Stomach smooth muscle (tissue), 2 donors: Measurements from ENCODE around the gene CBL.

Experiments
- H3K27ac ChIP-seq: one replicate; pipeline ENCODE4 v1.7.0; 2013; ENCODE audit warnings: mild to moderate bottlenecking, low read length, inconsistent platforms
- H3K27me3 ChIP-seq, 2 donors: one replicate each; pipeline ENCODE4 v1.7.0; 2013; ENCODE audit warnings: low read length in 2 of 2; ENCODE audit not compliant: insufficient read depth in 2 of 2, control insufficient read depth in 1 of 2
- H3K36me3 ChIP-seq, 2 donors: one replicate each; pipeline ENCODE4 v1.7.0; 2013; ENCODE audit warnings: low read length in 2 of 2; ENCODE audit not compliant: control insufficient read depth in 2 of 2, insufficient read depth in 2 of 2
- H3K4me1 ChIP-seq: one replicate; pipeline ENCODE4 v1.7.0; 2013; ENCODE audit warnings: low read length; ENCODE audit not compliant: control insufficient read depth, insufficient read depth
- H3K4me3 ChIP-seq, 2 donors: one replicate each; pipeline ENCODE4 v1.7.0; 2013; ENCODE audit warnings: low read length in 2 of 2
- H3K9ac ChIP-seq, 2 donors: one replicate each; pipeline ENCODE4 v1.7.0; 2013; ENCODE audit warnings: low read length in 2 of 2, mild to moderate bottlenecking in 1 of 2
- H3K9me3 ChIP-seq, 2 donors: one replicate each; pipeline ENCODE4 v1.7.0; 2013; ENCODE audit warnings: low read length in 2 of 2; ENCODE audit not compliant: control insufficient read depth in 2 of 2
- donor health status: healthy.
- donor health status: Pancreatic carcinoma.

CBL gene

GRCh38 chr11:119298726-119299125 lies 92.6 kb downstream of the CBL start:
- H3K4me1 ChIP-seq, result peaks cover 38% of the 10 kb centered on the region
- peaks cover 18 to 29% of the 10 kb centered on the region in 2 donors for H3K36me3 ChIP-seq
- H3K27ac ChIP-seq, result peak overlapping the region; percentile 77
- no peaks in the 10 kb centered on the region for H3K27me3 ChIP-seq
- H3K9me3 ChIP-seq, result no peaks in the 10 kb centered on the region
- H3K4me3 ChIP-seq, result no peak overlapping the region
- no peak overlapping the region for H3K9ac ChIP-seq

DNA sequence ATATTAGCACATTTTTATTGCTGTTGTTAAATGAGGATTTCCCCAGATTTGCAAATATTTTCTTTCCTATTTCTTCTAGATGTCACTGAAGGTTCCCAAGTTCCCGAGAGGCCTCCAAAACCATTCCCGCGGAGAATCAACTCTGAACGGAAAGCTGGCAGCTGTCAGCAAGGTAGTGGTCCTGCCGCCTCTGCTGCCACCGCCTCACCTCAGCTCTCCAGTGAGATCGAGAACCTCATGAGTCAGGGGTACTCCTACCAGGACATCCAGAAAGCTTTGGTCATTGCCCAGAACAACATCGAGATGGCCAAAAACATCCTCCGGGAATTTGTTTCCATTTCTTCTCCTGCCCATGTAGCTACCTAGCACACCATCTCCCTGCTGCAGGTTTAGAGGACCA lies 93.3 kb downstream of the CBL start:
- H3K9me3 ChIP-seq, result no peaks in the 10 kb centered on the region
- H3K27ac ChIP-seq, result peak overlapping the region; percentile 77
- H3K4me1 ChIP-seq, result peaks cover 38% of the 10 kb centered on the region
- H3K27me3 ChIP-seq, result no peaks in the 10 kb centered on the region
- peaks cover 23 to 31% of the 10 kb centered on the region in 2 donors for H3K36me3 ChIP-seq
- H3K4me3 ChIP-seq, result no peak overlapping the region
- H3K9ac ChIP-seq, result no peak overlapping the region

GRCh38 chr11:119300198-119300964 lies 94.2 kb downstream of the CBL start:
- no peak overlapping the region for H3K4me3 ChIP-seq
- H3K27ac ChIP-seq, result peak overlapping the region; percentile 77
- H3K9me3 ChIP-seq, result no peaks in the 10 kb centered on the region
- H3K9ac ChIP-seq, result no peak overlapping the region
- no peaks in the 10 kb centered on the region for H3K27me3 ChIP-seq
- H3K4me1 ChIP-seq, result peaks cover 41% of the 10 kb centered on the region
- peaks cover 23 to 35% of the 10 kb centered on the region in 2 donors for H3K36me3 ChIP-seq

GRCh38 chr11:119303227-119303718 lies 97.1 kb downstream of the CBL start:
- no peaks in the 10 kb centered on the region for H3K9me3 ChIP-seq
- H3K4me3 ChIP-seq, result no peak overlapping the region
- H3K9ac ChIP-seq, result no peak overlapping the region
- H3K36me3 ChIP-seq, result peaks cover 22 to 31% of the 10 kb centered on the region in 2 donors
- no peaks in the 10 kb centered on the region for H3K27me3 ChIP-seq
- peaks cover 54% of the 10 kb centered on the region for H3K4me1 ChIP-seq
- no peak overlapping the region for H3K27ac ChIP-seq

DNA sequence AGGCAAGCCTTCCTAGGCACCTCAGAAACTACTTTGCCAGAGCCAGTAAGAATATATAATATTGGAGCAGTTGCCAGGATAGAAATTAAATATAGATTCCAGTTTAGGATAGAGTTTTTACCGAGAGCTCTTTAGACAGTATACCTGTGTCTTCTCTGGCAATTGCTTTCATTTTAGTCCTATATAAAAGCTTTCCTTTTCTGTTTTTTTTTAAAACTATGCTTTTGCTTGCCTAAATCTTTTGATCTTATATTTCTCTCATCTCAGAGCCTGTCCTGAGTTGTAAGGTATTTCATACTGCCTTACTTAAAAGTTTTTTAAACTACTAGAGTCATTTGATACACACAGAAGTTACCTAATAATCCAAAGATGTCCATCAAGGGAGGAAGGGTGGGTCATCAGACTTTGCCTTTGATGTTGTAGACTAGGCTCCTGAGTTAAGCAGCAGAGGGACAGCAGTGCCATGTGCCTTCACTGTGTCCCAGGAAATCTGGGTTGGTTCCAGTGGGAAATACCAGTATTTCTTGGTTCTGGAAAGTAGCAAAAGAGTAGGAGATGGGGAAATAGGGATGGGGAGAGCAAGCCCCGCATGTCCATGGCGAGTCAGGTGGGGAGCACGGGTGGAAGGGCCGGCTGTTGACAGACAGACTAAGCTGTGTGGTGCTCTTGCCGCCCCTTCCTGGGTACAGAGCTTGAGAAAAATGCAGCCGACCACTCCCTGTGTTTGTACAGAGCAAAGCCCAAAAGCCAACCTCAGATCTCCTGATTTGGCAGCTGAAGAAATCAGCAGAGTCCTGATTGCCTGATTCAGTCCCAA lies 99.6 kb downstream of the CBL start:
- Histone ChIP-seq H3K36me3 (peaks cover 39 to 40% of the 10 kb centered on the region in 2 donors), H3K4me3 (no peak overlapping the region), H3K9ac (peak overlapping the region in 1 of 2 donors; percentile 5), H3K4me1 (peaks cover 39% of the 10 kb centered on the region), H3K27me3 (no peaks in the 10 kb centered on the region), H3K9me3 (no peaks in the 10 kb centered on the region), H3K27ac (peak overlapping the region; percentile 73)

DNA sequence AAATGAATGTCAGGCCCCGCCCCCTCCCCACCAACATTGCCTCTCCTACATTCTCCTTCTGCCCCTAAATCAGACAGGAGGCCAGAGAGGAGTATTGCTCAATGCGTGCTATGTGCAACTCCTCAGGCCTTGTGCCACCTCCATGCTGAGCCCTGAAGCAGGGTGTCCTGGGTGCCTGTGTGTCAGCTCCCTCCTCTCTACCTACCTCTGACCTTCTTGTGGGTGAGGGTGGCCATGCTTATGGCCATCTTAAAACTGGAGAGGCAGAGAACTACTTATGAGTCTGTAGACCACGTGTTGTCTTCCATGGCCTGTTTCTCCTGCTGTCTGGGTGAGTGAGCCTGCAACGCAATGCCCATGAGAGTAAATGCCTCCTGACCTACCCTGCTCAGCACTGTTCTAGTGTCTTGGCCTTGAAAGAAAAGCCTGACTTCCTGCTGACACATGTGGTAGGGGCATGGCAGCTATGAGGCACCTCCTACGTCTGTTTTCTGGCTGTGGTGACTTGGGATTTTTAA lies 100.3 kb downstream of the CBL start:
- H3K9me3 ChIP-seq, result no peaks in the 10 kb centered on the region
- H3K27ac ChIP-seq, result peak overlapping the region; percentile 73
- peaks cover 46% of the 10 kb centered on the region in 2 donors for H3K36me3 ChIP-seq
- H3K4me3 ChIP-seq, result no peak overlapping the region
- no peaks in the 10 kb centered on the region for H3K27me3 ChIP-seq
- peaks cover 39% of the 10 kb centered on the region for H3K4me1 ChIP-seq
- H3K9ac ChIP-seq, result peak overlapping the region in 1 of 2 donors; percentile 5

- H3K9me3 ChIP-seq, result no peaks in the 10 kb centered on the region
- no peaks in the 10 kb centered on the region for H3K27me3 ChIP-seq
- H3K4me1 ChIP-seq, result peaks cover 42% of the 10 kb centered on the region
- H3K4me3 ChIP-seq, result no peak overlapping the region
- peak overlapping the region in 1 of 2 donors; percentile 29 for H3K9ac ChIP-seq
- peak overlapping the region; percentile 73 for H3K27ac ChIP-seq
- peaks cover 51 to 52% of the 10 kb centered on the region in 2 donors for H3K36me3 ChIP-seq
These were observed 101.1 kb downstream of the CBL start for GRCh38 chr11:119307219-119307618.

- no peaks in the 10 kb centered on the region for H3K27me3 ChIP-seq
- H3K36me3 ChIP-seq, result peaks cover 55% of the 10 kb centered on the region in 2 donors
- H3K9ac ChIP-seq, result no peak overlapping the region
- H3K4me1 ChIP-seq, result peaks cover 48% of the 10 kb centered on the region
- H3K27ac ChIP-seq, result peak overlapping the region; percentile 49
- H3K4me3 ChIP-seq, result no peak overlapping the region
- no peaks in the 10 kb centered on the region for H3K9me3 ChIP-seq
These were observed 101.8 kb downstream of the CBL start for GRCh38 chr11:119307974-119308373.

- no peaks in the 10 kb centered on the region for H3K27me3 ChIP-seq
- H3K9me3 ChIP-seq, result no peaks in the 10 kb centered on the region
- H3K4me3 ChIP-seq, result no peak overlapping the region
- H3K27ac ChIP-seq, result no peak overlapping the region
- H3K36me3 ChIP-seq, result peaks cover 53 to 59% of the 10 kb centered on the region in 2 donors
- H3K4me1 ChIP-seq, result peaks cover 56% of the 10 kb centered on the region
- no peak overlapping the region for H3K9ac ChIP-seq
These were observed 103.3 kb downstream of the CBL start for GRCh38 chr11:119309411-119309810.

DNA sequence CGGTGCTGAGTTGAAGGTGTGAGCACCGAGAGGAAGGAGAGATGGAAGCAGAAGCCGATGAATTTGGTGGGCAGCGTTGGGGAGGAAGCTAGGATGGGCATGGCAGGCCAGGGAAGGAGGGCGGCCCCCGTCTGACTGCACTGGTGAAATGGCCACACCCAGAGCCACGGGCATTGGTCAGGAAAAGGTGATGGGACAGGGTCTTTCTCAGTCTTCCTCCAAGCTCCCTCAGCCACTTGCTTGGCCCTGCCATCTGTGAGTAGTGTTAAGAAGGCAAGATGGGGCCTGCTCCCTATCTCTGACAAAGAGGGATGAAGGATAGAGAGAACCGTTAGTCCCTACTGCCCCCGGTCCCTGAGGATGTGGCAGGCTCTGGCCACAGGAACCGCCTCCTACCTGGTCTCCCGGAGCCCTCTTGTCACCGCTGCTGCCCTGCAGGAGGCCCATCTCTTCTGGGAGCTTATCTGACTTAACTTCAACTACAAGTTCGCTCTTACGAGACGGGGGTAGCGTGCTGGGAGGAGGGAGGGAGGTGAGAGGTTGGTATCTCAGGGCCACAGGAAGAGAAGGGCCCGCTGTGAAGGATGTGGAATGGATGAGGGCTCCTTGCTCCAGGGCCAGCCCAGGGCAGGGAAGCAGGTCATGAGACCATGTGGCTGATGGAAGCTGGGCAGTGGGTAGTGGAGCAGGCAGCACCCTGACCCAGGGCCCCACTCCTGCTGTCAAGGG lies 104.0 kb downstream of the CBL start:
- no peak overlapping the region for H3K4me3 ChIP-seq
- H3K4me1 ChIP-seq, result peaks cover 63% of the 10 kb centered on the region
- H3K9me3 ChIP-seq, result no peaks in the 10 kb centered on the region
- H3K9ac ChIP-seq, result no peak overlapping the region
- peaks cover 0 to 2% of the 10 kb centered on the region in 2 donors for H3K27me3 ChIP-seq
- peaks cover 54 to 62% of the 10 kb centered on the region in 2 donors for H3K36me3 ChIP-seq
- peak overlapping the region; percentile 67 for H3K27ac ChIP-seq
